Measurements from ENCODE around the gene FAM200A. TPM values are rescaled to one million over a fixed set of nuclear protein-coding genes. Genes with fewer than 3 reads are reported as not detected.
A peak's percentile ranks its signal among the peaks of the same experiment; 100 is the strongest.
"Not testable (repeated sequence)": the region's sequence is repeated elsewhere in the genome, so short reads cannot be mapped to it uniquely, and the experiment has no call there.

Gene FAM200A
- total and polyA plus RNA-seq, 5 donors from 2014 or later, result 3.1 to 10.8 (median 5.0) TPM

- H3K4me3 ChIP-seq (ENCODE audit: low read depth, low read length), result no peak overlapping the region
- H3K27ac ChIP-seq (ENCODE audit: insufficient read depth, low read length, poor library complexity, severe bottlenecking), result no peak overlapping the region
- no peak overlapping the region for H3K27ac Mint-ChIP-seq
- H3K27me3 Mint-ChIP-seq, result no peaks in the 10 kb centered on the region
- no peak overlapping the region for H3K4me3 Mint-ChIP-seq
- no peaks in the 10 kb centered on the region for H3K27me3 ChIP-seq (ENCODE audit: control insufficient read depth, insufficient read depth, low read length)
- no peaks in the 10 kb centered on the region for H3K4me1 Mint-ChIP-seq
- no peak for DNase-seq
- H3K36me3 ChIP-seq (ENCODE audit: control insufficient read depth, insufficient read depth, low read length), result peaks cover 29% of the 10 kb centered on the region
- H3K9me3 ChIP-seq (ENCODE audit: control insufficient read depth in 2 of 2, low read length in 2 of 2), result no peaks in the 10 kb centered on the region
- H3K9me3 Mint-ChIP-seq, result no peaks in the 10 kb centered on the region
- ATAC-seq (ENCODE audit: low read depth in 2 of 2), result no peak
- no peaks in the 10 kb centered on the region for H3K4me1 ChIP-seq (ENCODE audit: control insufficient read depth, insufficient read depth, low read length, poor library complexity, severe bottlenecking)
- H3K36me3 Mint-ChIP-seq, result peaks cover 31% of the 10 kb centered on the region
Measured at GRCh38 chr7:99521399-99521798, 30.5 kb downstream of the FAM200A start.

- no peaks in the 10 kb centered on the region for H3K27me3 ChIP-seq (ENCODE audit: control insufficient read depth, insufficient read depth, low read length)
- no peaks in the 10 kb centered on the region for H3K4me1 ChIP-seq (ENCODE audit: control insufficient read depth, insufficient read depth, low read length, poor library complexity, severe bottlenecking)
- no peak overlapping the region for H3K4me3 ChIP-seq (ENCODE audit: low read depth, low read length)
- Mint-ChIP-seq H3K9me3 (no peaks in the 10 kb centered on the region), H3K4me3 (no peak overlapping the region), H3K27ac (no peak overlapping the region), H3K36me3 (peaks cover 15% of the 10 kb centered on the region), H3K27me3 (no peaks in the 10 kb centered on the region), H3K4me1 (peaks cover 3 to 18% (median 13%) of the 10 kb centered on the region in 4 donors)
- DNase-seq (no peak), ATAC-seq (ENCODE audit: low read depth in 2 of 2) (no peak)
- H3K27ac ChIP-seq (ENCODE audit: insufficient read depth, low read length, poor library complexity, severe bottlenecking), result no peak overlapping the region
- H3K36me3 ChIP-seq (ENCODE audit: control insufficient read depth, insufficient read depth, low read length), result peaks cover 33% of the 10 kb centered on the region
- H3K9me3 ChIP-seq (ENCODE audit: control insufficient read depth in 2 of 2, low read length in 2 of 2), result no peaks in the 10 kb centered on the region
Measured at GRCh38 chr7:99514050-99514449, 37.9 kb downstream of the FAM200A start.

GRCh38 chr7:99505324-99505662 is 46.6 kb downstream of the FAM200A start:
- Mint-ChIP-seq H3K4me3 (peak overlapping the region; percentile 95 to 99 (median 97)), H3K9me3 (no peaks in the 10 kb centered on the region), H3K27ac (peak overlapping the region; percentile 94 to 99 (median 98)), H3K27me3 (no peaks in the 10 kb centered on the region), H3K4me1 (peaks cover 13 to 54% (median 28%) of the 10 kb centered on the region in 4 donors), H3K36me3 (no peaks in the 10 kb centered on the region)
- Histone ChIP-seq H3K9me3 (ENCODE audit: control insufficient read depth in 2 of 2, low read length in 2 of 2) (no peaks in the 10 kb centered on the region), H3K27me3 (ENCODE audit: control insufficient read depth, insufficient read depth, low read length) (no peaks in the 10 kb centered on the region), H3K4me3 (ENCODE audit: low read depth, low read length) (peak overlapping the region; percentile 91), H3K36me3 (ENCODE audit: control insufficient read depth, insufficient read depth, low read length) (no peaks in the 10 kb centered on the region), H3K27ac (ENCODE audit: insufficient read depth, low read length, poor library complexity, severe bottlenecking) (peak overlapping the region; percentile 92), H3K4me1 (ENCODE audit: control insufficient read depth, insufficient read depth, low read length, poor library complexity, severe bottlenecking) (peaks cover 29% of the 10 kb centered on the region)
- DNase-seq, result peak in 1 of 3 donors; percentile 27
- no peak for ATAC-seq (ENCODE audit: low read depth in 2 of 2)

- H3K27me3 ChIP-seq (ENCODE audit: control insufficient read depth, insufficient read depth, low read length), result no peaks in the 10 kb centered on the region
- peak within 1 kb of the TSS; percentile 95 to 99 (median 97) for H3K4me3 Mint-ChIP-seq
- H3K27ac ChIP-seq (ENCODE audit: insufficient read depth, low read length, poor library complexity, severe bottlenecking), result peak within 1 kb of the TSS; percentile 92
- H3K9me3 Mint-ChIP-seq, result peaks cover 0 to 2% (median 0%) of the 10 kb centered on the region in 7 donors
- DNase-seq (peak; percentile 95 to 98 (median 97)), ATAC-seq (ENCODE audit: low read depth in 2 of 2) (peak; percentile 81 to 85)
- no peaks in the 10 kb centered on the region for H3K36me3 ChIP-seq (ENCODE audit: control insufficient read depth, insufficient read depth, low read length)
- no peaks in the 10 kb centered on the region for H3K9me3 ChIP-seq (ENCODE audit: control insufficient read depth in 2 of 2, low read length in 2 of 2)
- peaks cover 13 to 58% (median 30%) of the 10 kb centered on the region in 4 donors for H3K4me1 Mint-ChIP-seq
- H3K36me3 Mint-ChIP-seq, result peaks cover 4% of the 10 kb centered on the region
- peak within 1 kb of the TSS; percentile 91 for H3K4me3 ChIP-seq (ENCODE audit: low read depth, low read length)
- H3K4me1 ChIP-seq (ENCODE audit: control insufficient read depth, insufficient read depth, low read length, poor library complexity, severe bottlenecking), result peaks cover 29% of the 10 kb centered on the region
- H3K27me3 Mint-ChIP-seq, result no peaks in the 10 kb centered on the region
- H3K27ac Mint-ChIP-seq, result peak within 1 kb of the TSS; percentile 94 to 99 (median 98)
Measured at GRCh38 chr7:99504603-99505323, 47.2 kb downstream of the FAM200A start, which contains the start of gene ZKSCAN5. ZKSCAN5 (plus strand) TSS chr7:99504662; CDS start chr7:99506045, 1,383 bp downstream.

- no peak for ATAC-seq (ENCODE audit: low read depth in 2 of 2)
- Histone ChIP-seq H3K27me3 (ENCODE audit: control insufficient read depth, insufficient read depth, low read length) (no peaks in the 10 kb centered on the region), H3K36me3 (ENCODE audit: control insufficient read depth, insufficient read depth, low read length) (no peaks in the 10 kb centered on the region), H3K4me3 (ENCODE audit: low read depth, low read length) (peak overlapping the region; percentile 91), H3K9me3 (ENCODE audit: control insufficient read depth in 2 of 2, low read length in 2 of 2) (no peaks in the 10 kb centered on the region), H3K4me1 (ENCODE audit: control insufficient read depth, insufficient read depth, low read length, poor library complexity, severe bottlenecking) (peaks cover 33% of the 10 kb centered on the region), H3K27ac (ENCODE audit: insufficient read depth, low read length, poor library complexity, severe bottlenecking) (peak overlapping the region; percentile 92)
- Mint-ChIP-seq H3K27ac (peak overlapping the region; percentile 94 to 99 (median 98)), H3K27me3 (no peaks in the 10 kb centered on the region), H3K36me3 (peaks cover 4% of the 10 kb centered on the region), H3K4me1 (peaks cover 13 to 56% (median 30%) of the 10 kb centered on the region in 4 donors), H3K4me3 (peak overlapping the region; percentile 95 to 99 (median 97)), H3K9me3 (peaks cover 0 to 2% (median 0%) of the 10 kb centered on the region in 7 donors)
- DNase-seq, result no peak
Measured at GRCh38 chr7:99504281-99504602, 47.7 kb downstream of the FAM200A start.

- H3K9me3 Mint-ChIP-seq; H3K27me3 ChIP-seq (ENCODE audit: control insufficient read depth, insufficient read depth, low read length); ATAC-seq (ENCODE audit: low read depth in 2 of 2); H3K4me3 ChIP-seq (ENCODE audit: low read depth, low read length); H3K9me3 ChIP-seq (ENCODE audit: control insufficient read depth in 2 of 2, low read length in 2 of 2); H3K27ac ChIP-seq (ENCODE audit: insufficient read depth, low read length, poor library complexity, severe bottlenecking); H3K27me3 Mint-ChIP-seq; DNase-seq: not testable (repeated sequence)
- Histone ChIP-seq H3K36me3 (ENCODE audit: control insufficient read depth, insufficient read depth, low read length) (peaks cover 21% of the 10 kb centered on the region), H3K4me1 (ENCODE audit: control insufficient read depth, insufficient read depth, low read length, poor library complexity, severe bottlenecking) (peaks cover 43% of the 10 kb centered on the region)
- peaks cover 13 to 55% (median 32%) of the 10 kb centered on the region in 4 donors for H3K4me1 Mint-ChIP-seq
- H3K4me3 Mint-ChIP-seq, result peak overlapping the region; percentile 91 to 100 (median 98)
- H3K36me3 Mint-ChIP-seq, result peaks cover 19% of the 10 kb centered on the region
- peak overlapping the region in 2 of 3 donors; percentile 44 to 73 for H3K27ac Mint-ChIP-seq
Measured at GRCh38 chr7:99501236-99501635, 50.7 kb downstream of the FAM200A start.

GRCh38 chr7:99500637-99501009 is 51.3 kb downstream of the FAM200A start:
- H3K36me3 Mint-ChIP-seq, result peaks cover 22% of the 10 kb centered on the region
- H3K4me1 ChIP-seq (ENCODE audit: control insufficient read depth, insufficient read depth, low read length, poor library complexity, severe bottlenecking), result peaks cover 37% of the 10 kb centered on the region
- H3K4me3 ChIP-seq (ENCODE audit: low read depth, low read length), result peak overlapping the region; percentile 90

More at GRCh38 chr7:99500637-99501009, 51.3 kb downstream of the FAM200A start:
- no peak for DNase-seq
- Histone ChIP-seq H3K27me3 (ENCODE audit: control insufficient read depth, insufficient read depth, low read length) (no peaks in the 10 kb centered on the region), H3K9me3 (ENCODE audit: control insufficient read depth in 2 of 2, low read length in 2 of 2) (no peaks in the 10 kb centered on the region), H3K36me3 (ENCODE audit: control insufficient read depth, insufficient read depth, low read length) (peaks cover 26% of the 10 kb centered on the region), H3K27ac (ENCODE audit: insufficient read depth, low read length, poor library complexity, severe bottlenecking) (peak overlapping the region; percentile 98)
- H3K9me3 Mint-ChIP-seq, result peaks cover 0 to 2% (median 0%) of the 10 kb centered on the region in 7 donors
- H3K4me3 Mint-ChIP-seq, result peak overlapping the region; percentile 96 to 100 (median 98)
- no peak for ATAC-seq (ENCODE audit: low read depth in 2 of 2)
- H3K27me3 Mint-ChIP-seq, result no peaks in the 10 kb centered on the region
- H3K27ac Mint-ChIP-seq, result peak overlapping the region; percentile 97 to 100 (median 99)
- H3K4me1 Mint-ChIP-seq, result peaks cover 7 to 52% (median 27%) of the 10 kb centered on the region in 4 donors
